Epithelial cell of proximal tubule (primary cell): Measurements from ENCODE around the gene DDX39B. TPM values are rescaled to one million over a fixed set of nuclear protein-coding genes. Genes with fewer than 3 reads are reported as not detected.

Experiments used
- DNase-seq: peaks from one replicate; pipeline ENCODE4 v3.0.0-alpha.2; 2011; ENCODE audit warnings: low read depth
- H3K4me3 ChIP-seq: 2 replicates; pipeline ENCODE4 v1.5.1; 2011; ENCODE audit warnings: low read depth, mild to moderate bottlenecking, low read length
- CTCF ChIP-seq: conservative IDR thresholded peaks from 2 replicates; pipeline ENCODE4 v1.5.1; 2012; ENCODE audit warnings: low read depth, mild to moderate bottlenecking, low read length
- total RNA-seq: library from RNA; depleted of rRNA; stranded (reverse); fragments of >200 nt; gene quantifications from 2 replicates; pipeline ENCODE4 v1.2.3, GENCODE V29; 2015

DDX39B gene
- total RNA-seq, 1 donor from 2014 or later, result 304 TPM

DNA sequence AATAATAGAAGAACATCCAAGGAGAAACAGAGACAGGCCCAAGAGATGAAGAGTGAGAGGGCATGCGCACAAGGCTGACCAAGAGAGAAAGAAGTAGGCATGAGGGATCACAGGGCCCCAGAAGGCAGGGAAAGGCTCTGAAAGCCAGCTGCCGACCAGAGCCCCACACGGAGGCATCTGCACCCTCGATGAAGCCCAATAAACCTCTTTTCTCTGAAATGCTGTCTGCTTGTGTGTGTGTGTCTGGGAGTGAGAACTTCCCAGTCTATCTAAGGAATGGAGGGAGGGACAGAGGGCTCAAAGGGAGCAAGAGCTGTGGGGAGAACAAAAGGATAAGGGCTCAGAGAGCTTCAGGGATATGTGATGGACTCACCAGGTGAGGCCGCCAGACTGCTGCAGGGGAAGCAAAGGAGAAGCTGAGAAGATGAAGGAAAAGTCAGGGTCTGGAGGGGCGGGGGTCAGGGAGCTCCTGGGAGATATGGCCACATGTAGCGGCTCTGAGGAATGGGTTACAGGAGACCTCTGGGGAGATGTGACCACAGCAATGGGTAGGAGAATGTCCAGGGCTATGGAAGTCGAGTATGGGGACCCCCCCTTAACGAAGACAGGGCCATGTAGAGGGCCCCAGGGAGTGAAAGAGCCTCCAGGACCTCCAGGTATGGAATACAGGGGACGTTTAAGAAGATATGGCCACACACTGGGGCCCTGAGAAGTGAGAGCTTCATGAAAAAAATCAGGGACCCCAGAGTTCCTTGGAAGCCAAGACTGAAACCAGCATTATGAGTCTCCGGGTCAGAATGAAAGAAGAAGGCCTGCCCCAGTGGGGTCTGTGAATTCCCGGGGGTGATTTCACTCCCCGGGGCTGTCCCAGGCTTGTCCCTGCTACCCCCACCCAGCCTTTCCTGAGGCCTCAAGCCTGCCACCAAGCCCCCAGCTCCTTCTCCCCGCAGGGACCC lies 32.6 kb upstream of the DDX39B start:
- no peak for DNase-seq
- peak; percentile 6 for TF ChIP-seq CTCF
- H3K4me3 ChIP-seq, result no peak overlapping the region

DNA sequence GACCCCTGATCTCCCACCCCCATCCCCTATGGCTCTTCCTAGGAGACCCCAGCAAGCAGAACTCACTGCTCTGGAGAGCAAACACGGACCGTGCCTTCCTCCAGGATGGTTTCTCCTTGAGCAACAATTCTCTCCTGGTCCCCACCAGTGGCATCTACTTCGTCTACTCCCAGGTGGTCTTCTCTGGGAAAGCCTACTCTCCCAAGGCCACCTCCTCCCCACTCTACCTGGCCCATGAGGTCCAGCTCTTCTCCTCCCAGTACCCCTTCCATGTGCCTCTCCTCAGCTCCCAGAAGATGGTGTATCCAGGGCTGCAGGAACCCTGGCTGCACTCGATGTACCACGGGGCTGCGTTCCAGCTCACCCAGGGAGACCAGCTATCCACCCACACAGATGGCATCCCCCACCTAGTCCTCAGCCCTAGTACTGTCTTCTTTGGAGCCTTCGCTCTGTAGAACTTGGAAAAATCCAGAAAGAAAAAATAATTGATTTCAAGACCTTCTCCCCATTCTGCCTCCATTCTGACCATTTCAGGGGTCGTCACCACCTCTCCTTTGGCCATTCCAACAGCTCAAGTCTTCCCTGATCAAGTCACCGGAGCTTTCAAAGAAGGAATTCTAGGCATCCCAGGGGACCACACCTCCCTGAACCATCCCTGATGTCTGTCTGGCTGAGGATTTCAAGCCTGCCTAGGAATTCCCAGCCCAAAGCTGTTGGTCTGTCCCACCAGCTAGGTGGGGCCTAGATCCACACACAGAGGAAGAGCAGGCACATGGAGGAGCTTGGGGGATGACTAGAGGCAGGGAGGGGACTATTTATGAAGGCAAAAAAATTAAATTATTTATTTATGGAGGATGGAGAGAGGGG lies 31.7 kb upstream of the DDX39B start:
- no peak for TF ChIP-seq CTCF
- no peak for DNase-seq
- no peak overlapping the region for H3K4me3 ChIP-seq

DNA sequence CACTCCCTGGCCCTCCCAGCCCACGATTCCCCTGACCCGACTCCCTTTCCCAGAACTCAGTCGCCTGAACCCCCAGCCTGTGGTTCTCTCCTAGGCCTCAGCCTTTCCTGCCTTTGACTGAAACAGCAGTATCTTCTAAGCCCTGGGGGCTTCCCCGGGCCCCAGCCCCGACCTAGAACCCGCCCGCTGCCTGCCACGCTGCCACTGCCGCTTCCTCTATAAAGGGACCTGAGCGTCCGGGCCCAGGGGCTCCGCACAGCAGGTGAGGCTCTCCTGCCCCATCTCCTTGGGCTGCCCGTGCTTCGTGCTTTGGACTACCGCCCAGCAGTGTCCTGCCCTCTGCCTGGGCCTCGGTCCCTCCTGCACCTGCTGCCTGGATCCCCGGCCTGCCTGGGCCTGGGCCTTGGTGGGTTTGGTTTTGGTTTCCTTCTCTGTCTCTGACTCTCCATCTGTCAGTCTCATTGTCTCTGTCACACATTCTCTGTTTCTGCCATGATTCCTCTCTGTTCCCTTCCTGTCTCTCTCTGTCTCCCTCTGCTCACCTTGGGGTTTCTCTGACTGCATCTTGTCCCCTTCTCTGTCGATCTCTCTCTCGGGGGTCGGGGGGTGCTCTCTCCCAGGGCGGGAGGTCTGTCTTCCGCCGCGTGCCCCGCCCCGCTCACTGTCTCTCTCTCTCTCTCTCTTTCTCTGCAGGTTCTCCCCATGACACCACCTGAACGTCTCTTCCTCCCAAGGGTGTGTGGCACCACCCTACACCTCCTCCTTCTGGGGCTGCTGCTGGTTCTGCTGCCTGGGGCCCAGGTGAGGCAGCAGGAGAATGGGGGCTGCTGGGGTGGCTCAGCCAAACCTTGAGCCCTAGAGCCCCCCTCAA lies 30.5 kb upstream of the DDX39B start, which contains the start of gene LTA:
LTA (plus strand) TSS at position 249 of the 871 bp plus-strand sequence; CDS start at position 703, 454 bp downstream.
- no peak within 1 kb of the TSS for H3K4me3 ChIP-seq
- TF ChIP-seq CTCF, result no peak
- DNase-seq, result no peak

DNA sequence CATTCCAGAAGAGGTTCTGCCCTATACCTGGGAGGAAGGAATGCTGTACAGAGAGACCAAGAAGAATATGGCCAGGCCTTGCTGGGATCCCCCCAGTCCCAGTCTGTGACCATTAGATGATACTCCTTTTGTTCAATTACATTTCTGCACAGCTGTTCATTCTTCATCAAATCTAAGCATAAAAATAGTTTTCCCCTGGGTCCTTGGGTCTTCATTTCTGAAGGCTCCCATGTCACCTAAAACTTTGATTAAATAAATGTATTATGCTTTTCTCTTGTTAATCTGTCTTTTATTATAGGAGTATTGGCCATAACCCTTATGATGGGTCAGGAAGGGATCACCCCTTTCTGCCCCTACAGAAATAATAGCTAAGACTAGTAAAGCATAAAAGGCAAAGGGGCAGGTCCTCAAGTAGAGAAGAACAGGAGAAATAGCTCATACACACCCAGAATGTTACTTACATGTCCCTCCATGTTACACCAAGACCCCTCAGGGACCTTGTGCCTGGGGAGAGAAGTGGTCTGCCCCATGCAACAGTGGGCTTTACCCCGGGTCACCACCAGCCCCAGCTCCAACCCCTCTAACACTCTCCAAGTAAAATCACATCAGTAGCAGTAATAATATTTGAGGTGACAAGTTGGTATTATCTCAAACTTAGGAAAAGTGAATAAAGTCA lies 28.2 kb upstream of the DDX39B start:
- H3K4me3 ChIP-seq, result no peak overlapping the region
- DNase-seq, result no peak
- TF ChIP-seq CTCF, result no peak

DNA sequence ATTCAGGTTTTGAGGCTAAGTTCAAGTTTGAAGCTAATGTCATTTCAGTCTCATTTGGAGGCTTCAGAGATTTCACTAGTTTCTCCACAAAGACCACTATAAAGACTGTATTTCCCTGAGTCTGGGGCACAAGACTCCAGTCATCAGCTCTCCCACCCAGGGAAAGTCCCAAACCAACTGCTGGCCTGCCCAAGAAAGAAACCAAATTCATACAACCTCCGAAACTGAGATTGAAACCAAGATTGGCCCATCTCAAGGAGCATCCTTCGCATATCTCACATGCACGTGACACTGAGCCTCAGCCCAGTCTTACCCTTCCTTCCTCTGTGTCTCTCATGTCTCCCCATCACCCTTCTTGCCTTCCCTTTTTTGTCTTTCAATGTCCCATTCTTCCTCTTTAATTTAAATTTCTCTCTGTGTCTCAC lies 26.7 kb upstream of the DDX39B start:
- H3K4me3 ChIP-seq, result no peak overlapping the region
- no peak for TF ChIP-seq CTCF
- no peak for DNase-seq
